Endothelial cell of umbilical vein (primary cell): ENCODE results near the gene ATP11C. TPM values are rescaled to one million over a fixed set of nuclear protein-coding genes. Genes with fewer than 3 reads are reported as not detected.

Experiments used
- BruUV-seq: library from RNA; stranded (reverse); fragments of 400-500 nt; replicated peaks from 2 replicates; lab custom pipeline; 2021; lab: Mats Ljungman, UMichigan
- CTCF ChIA-PET: fragments of 300-600, 350-600 bp; sonication (Branson Sonifier 250); formaldehyde crosslinking; loops from one replicate; lab custom pipeline; 2021; ENCODE audit warnings: antibody characterized with exemption, inconsistent platforms; lab: Charles Lee
- POLR2A ChIA-PET: fragments of 300-600, 350-600 bp; sonication (Branson Sonifier 250); formaldehyde crosslinking; loops from one replicate; lab custom pipeline; 2021; ENCODE audit warnings: antibody characterized with exemption, inconsistent platforms; lab: Charles Lee
- DNase-seq: peaks from one replicate; pipeline ENCODE4 v3.0.0-alpha.2; 2011; ENCODE audit warnings: low read depth, low spot score
- FAIRE-seq: peaks from 2 replicates; lab custom pipeline; 2011; peaks lifted over from hg19 to GRCh38; lab: Jason Lieb, UNC
- H2AFZ ChIP-seq: 2 replicates; pipeline ENCODE4 v1.6.0; 2012; ENCODE audit warnings: low read depth, low read length, control low read depth, inconsistent platforms
- H3K27ac ChIP-seq: 2 replicates; pipeline ENCODE4 v1.5.1; 2011; ENCODE audit warnings: low read depth, mild to moderate bottlenecking, control low read depth, low read length, moderate library complexity; ENCODE audit not compliant: insufficient read depth
- H3K27me3 ChIP-seq, 2 experiments: 2 replicates each; pipeline versions ENCODE4 v1.6.0 to v1.6.1; 2011; ENCODE audit warnings: low read length in 2 of 2, mixed read lengths in 1 of 2; ENCODE audit not compliant: control insufficient read depth in 2 of 2, insufficient read depth in 2 of 2
- H3K36me3 ChIP-seq, 2 experiments: 2 replicates in 1 of 2; 3 replicates in 1 of 2; pipeline ENCODE4 v1.5.1; 2011; ENCODE audit warnings: low read length in 2 of 2, mild to moderate bottlenecking in 1 of 2, moderate library complexity in 1 of 2; ENCODE audit not compliant: control insufficient read depth in 2 of 2, insufficient read depth in 2 of 2; ENCODE audit errors: extremely low read depth in 1 of 2
- H3K4me1 ChIP-seq: 3 replicates; pipeline ENCODE4 v1.5.1; 2011; ENCODE audit warnings: mild to moderate bottlenecking, low read length; ENCODE audit not compliant: control insufficient read depth, insufficient read depth; ENCODE audit errors: extremely low read depth
- H3K4me2 ChIP-seq: 2 replicates; pipeline ENCODE4 v1.6.1; 2011; ENCODE audit warnings: low read length, control low read depth, mixed read lengths; ENCODE audit not compliant: insufficient read depth
- H3K4me3 ChIP-seq, 3 experiments: fragments of 200-600 bp in 1 of 3; sonication (generic), shearing (Covaris generic) in 1 of 3; replicated peaks in 1 of 3; 2 replicates each; pipeline ENCODE4 v1.5.1; 2011 to 2016; ENCODE audit warnings: control low read depth in 3 of 3, low read length in 3 of 3, mild to moderate bottlenecking in 2 of 3, inconsistent platforms in 1 of 3, low read depth in 1 of 3, moderate library complexity in 1 of 3; ENCODE audit not compliant: insufficient read depth in 1 of 3
- H3K79me2 ChIP-seq: 2 replicates; pipeline ENCODE4 v1.6.0; 2012; ENCODE audit warnings: low read length, inconsistent platforms; ENCODE audit not compliant: control insufficient read depth, insufficient read depth
- H3K9ac ChIP-seq: replicated peaks from 2 replicates; pipeline ENCODE3; 2011; ENCODE audit warnings: low read length, control low read depth; ENCODE audit not compliant: insufficient read depth; ENCODE audit errors: extremely low read depth
- H3K9me1 ChIP-seq: replicated peaks from 3 replicates; pipeline ENCODE4 v1.6.0; 2011; ENCODE audit warnings: mild to moderate bottlenecking, low read length; ENCODE audit not compliant: control insufficient read depth, insufficient read depth; ENCODE audit errors: extremely low read depth
- H3K9me3 ChIP-seq: replicated peaks from 2 replicates; pipeline ENCODE4 v1.5.1; 2012; ENCODE audit warnings: low read length, inconsistent platforms; ENCODE audit not compliant: control insufficient read depth, insufficient read depth
- H4K20me1 ChIP-seq: replicated peaks from 2 replicates; pipeline ENCODE3; 2011; ENCODE audit warnings: mild to moderate bottlenecking, low read length; ENCODE audit not compliant: control insufficient read depth, insufficient read depth; ENCODE audit errors: extremely low read depth
- EZH2 ChIP-seq: IDR thresholded peaks from 2 replicates; pipeline ENCODE4 v1.6.1; 2012; ENCODE audit warnings: borderline replicate concordance, low read depth, mild to moderate bottlenecking, moderate library complexity, low read length, inconsistent platforms; ENCODE audit not compliant: severe bottlenecking
- FOS ChIP-seq: IDR thresholded peaks from 2 replicates; pipeline ENCODE4 v1.6.1; 2011; ENCODE audit warnings: mild to moderate bottlenecking, low read length, moderate library complexity, borderline replicate concordance; ENCODE audit not compliant: insufficient read depth
- GATA2 ChIP-seq: IDR thresholded peaks from 2 replicates; pipeline ENCODE4 v1.7.0; 2011; ENCODE audit warnings: low read depth, mild to moderate bottlenecking, moderate library complexity, mixed read lengths, low read length; ENCODE audit not compliant: insufficient read length, insufficient read depth
- JUN ChIP-seq: IDR thresholded peaks from 2 replicates; pipeline ENCODE4 v1.6.1; 2011; ENCODE audit warnings: borderline replicate concordance, low read depth; ENCODE audit not compliant: insufficient read length, insufficient read depth
- MYC ChIP-seq: IDR thresholded peaks from one replicate; pipeline ENCODE4 v1.6.1; 2011; ENCODE audit warnings: mild to moderate bottlenecking, low read depth, low read length
- POLR2A ChIP-seq: IDR thresholded peaks from 2 replicates; pipeline ENCODE4 v1.6.1; 2012; ENCODE audit warnings: low read depth, mild to moderate bottlenecking, control low read depth, low read length
- POLR2AphosphoS5 ChIP-seq: IDR thresholded peaks from 2 replicates; pipeline ENCODE4 v1.6.1; 2012; ENCODE audit warnings: low read depth, mild to moderate bottlenecking, control low read depth, low read length, moderate library complexity; ENCODE audit not compliant: insufficient read depth
- dilution Hi-C: fragments of 300-500 bp; cut with MboI; formaldehyde crosslinking; loops from one replicate; pipeline ENCODE4 v1.15.0; 2019; ENCODE audit warnings: low sequenced_read_pairs; ENCODE audit not compliant: extremely low pct_ligation_motif_present
- intact Hi-C: fragments of 100-400 bp; cut with micrococcal nuclease; formaldehyde crosslinking; loops from one replicate; pipeline ENCODE4 v1.10.0; 2022
- polyA plus RNA-seq, 4 experiments: library from polyadenylated mRNA; depleted of rRNA in 3 of 4; stranded (reverse) in 3 of 4; unstranded in 1 of 4; fragments of >200 nt; gene quantifications; 2 replicates each; pipeline versions ENCODE4 v1.2.1 to v1.2.3, GENCODE V29; 2011 to 2012; ENCODE audit warnings: missing spikeins in 1 of 4
- total RNA-seq: library from RNA; stranded (reverse); gene quantifications from 2 replicates; pipeline ENCODE4 v1.2.3, GENCODE V29; 2021
- TF ChIP-seq, protein P1 (sequence below): IDR thresholded peaks from 2 replicates; pipeline ENCODE4 v1.6.1; 2011; ENCODE audit not compliant: insufficient read depth, insufficient read length
- TF ChIP-seq, protein P2 (sequence below), 2 donors: IDR thresholded peaks; 1 replicate in 1 of 2; 2 replicates in 1 of 2; pipeline ENCODE4 v1.5.1; 2011; ENCODE audit warnings: low read length in 2 of 2, mild to moderate bottlenecking in 2 of 2, moderate library complexity in 2 of 2, control low read depth in 1 of 2, inconsistent platforms in 1 of 2, low read depth in 1 of 2; ENCODE audit not compliant: insufficient read depth in 1 of 2; ENCODE audit errors: extremely low read depth in 1 of 2

Gene ATP11C
- total and polyA plus RNA-seq, 2 donors (not counting 3 experiments of a cell fraction or from before 2014, with no cell fraction given): 9.1 to 31.8 TPM

DNA sequence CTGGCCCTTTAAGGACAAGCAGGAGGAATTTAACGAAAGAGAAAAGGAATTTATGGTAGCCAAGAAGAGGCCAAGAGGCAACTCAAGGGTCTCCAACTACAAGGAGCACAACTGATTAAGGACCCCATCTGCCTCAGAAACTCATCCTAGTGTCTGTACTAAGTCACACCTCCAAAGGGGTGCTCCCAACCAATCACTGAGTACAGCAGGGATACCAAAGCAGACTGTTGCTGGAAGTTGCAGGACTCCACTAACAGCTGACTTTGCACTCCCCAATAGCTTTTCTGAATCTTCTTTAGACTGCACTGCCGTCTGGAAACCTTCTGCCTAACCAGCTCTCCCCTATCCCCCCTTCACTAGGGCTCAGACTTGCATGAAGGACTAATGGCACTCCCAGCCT is 50.6 kb downstream of the ATP11C start:
- intact Hi-C loops (no loop called here), dilution Hi-C loops (no loop called here)
- H3K9me1 ChIP-seq: no peaks in the 10 kb centered on the region
- FAIRE-seq (peak; percentile 50), DNase-seq (no peak)
- peaks cover 40% of the 10 kb centered on the region for H3K79me2 ChIP-seq
- H3K4me1 ChIP-seq: peaks cover 35% of the 10 kb centered on the region
- TF ChIP-seq MYC (no peak), GATA2 (no peak), POLR2A (no peak), FOS (no peak), POLR2AphosphoS5 (no peak), EZH2 (no peak), JUN (no peak)
- TF ChIP-seq, protein P1, sequence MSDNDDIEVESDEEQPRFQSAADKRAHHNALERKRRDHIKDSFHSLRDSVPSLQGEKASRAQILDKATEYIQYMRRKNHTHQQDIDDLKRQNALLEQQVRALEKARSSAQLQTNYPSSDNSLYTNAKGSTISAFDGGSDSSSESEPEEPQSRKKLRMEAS: no peak
- TF ChIP-seq, protein P2, sequence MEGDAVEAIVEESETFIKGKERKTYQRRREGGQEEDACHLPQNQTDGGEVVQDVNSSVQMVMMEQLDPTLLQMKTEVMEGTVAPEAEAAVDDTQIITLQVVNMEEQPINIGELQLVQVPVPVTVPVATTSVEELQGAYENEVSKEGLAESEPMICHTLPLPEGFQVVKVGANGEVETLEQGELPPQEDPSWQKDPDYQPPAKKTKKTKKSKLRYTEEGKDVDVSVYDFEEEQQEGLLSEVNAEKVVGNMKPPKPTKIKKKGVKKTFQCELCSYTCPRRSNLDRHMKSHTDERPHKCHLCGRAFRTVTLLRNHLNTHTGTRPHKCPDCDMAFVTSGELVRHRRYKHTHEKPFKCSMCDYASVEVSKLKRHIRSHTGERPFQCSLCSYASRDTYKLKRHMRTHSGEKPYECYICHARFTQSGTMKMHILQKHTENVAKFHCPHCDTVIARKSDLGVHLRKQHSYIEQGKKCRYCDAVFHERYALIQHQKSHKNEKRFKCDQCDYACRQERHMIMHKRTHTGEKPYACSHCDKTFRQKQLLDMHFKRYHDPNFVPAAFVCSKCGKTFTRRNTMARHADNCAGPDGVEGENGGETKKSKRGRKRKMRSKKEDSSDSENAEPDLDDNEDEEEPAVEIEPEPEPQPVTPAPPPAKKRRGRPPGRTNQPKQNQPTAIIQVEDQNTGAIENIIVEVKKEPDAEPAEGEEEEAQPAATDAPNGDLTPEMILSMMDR (IDR thresholded peaks at IDR 0.05; ENCODE audit: extremely low read depth in 1 of 2, insufficient read depth in 1 of 2, low read depth in 1 of 2, low read length in 2 of 2): no peak
- H3K27ac ChIP-seq: peak overlapping the region; percentile 88
- H3K4me3 ChIP-seq: no peak overlapping the region
- H4K20me1 ChIP-seq: no peaks in the 10 kb centered on the region
- peak overlapping the region; percentile 80 for H3K4me2 ChIP-seq
- H3K27me3 ChIP-seq: no peaks in the 10 kb centered on the region
- H3K36me3 ChIP-seq: no peaks in the 10 kb centered on the region
- no peaks in the 10 kb centered on the region for H3K9me3 ChIP-seq
- H2AFZ ChIP-seq: no peak overlapping the region
- BruUV-seq: no TSS peak
- POLR2A ChIA-PET: no interaction called here
- H3K9ac ChIP-seq: peak overlapping the region; percentile 69
- CTCF ChIA-PET: interaction anchor here (0.9 to 1.6 kb wide), 4 partner anchors 9 to 48 kb away, joined by 3 to 4 read pairs (median 4); no protein-coding TSS in a partner anchor
